Naive thymus-derived CD4-positive, alpha-beta T cell (primary cell): ENCODE data around the gene SRRM5. TPM values are rescaled to one million over a fixed set of nuclear protein-coding genes. Genes with fewer than 3 reads are reported as not detected.
"Not testable (repeated sequence)": the region's sequence is repeated elsewhere in the genome, so short reads cannot be mapped to it uniquely, and the experiment has no call there.

Source experiments
- ATAC-seq: fragments of 150-1000 bp; cut with Tn5 transposase; 2 replicates; pipeline ENCODE4 v1.10.0; 2021; ENCODE audit warnings: mild to moderate bottlenecking, moderate library complexity
- CTCF ChIA-PET: fragments of 350-600 bp; sonication (Branson Sonifier 250); formaldehyde crosslinking; loops from one replicate; lab custom pipeline; 2021; ENCODE audit warnings: antibody characterized with exemption; lab: Charles Lee
- POLR2A ChIA-PET: fragments of 350-600 bp; sonication (Branson Sonifier 250); formaldehyde crosslinking; loops from one replicate; lab custom pipeline; 2021; ENCODE audit warnings: antibody characterized with exemption, inconsistent platforms; lab: Charles Lee
- DNase-seq, 9 donors: peaks; one replicate each; pipeline versions ENCODE4 v3.0.0 to v3.0.0-alpha.2; 2020 to 2022; ENCODE audit warnings: mixed read lengths in 1 of 9
- H3K27ac ChIP-seq: one replicate; pipeline ENCODE4 v1.7.0; 2013; ENCODE audit warnings: mild to moderate bottlenecking, low read depth, low read length, moderate library complexity
- H3K27me3 ChIP-seq, 2 donors: one replicate each; pipeline ENCODE4 v1.7.0; 2013; ENCODE audit warnings: low read length in 2 of 2, mild to moderate bottlenecking in 2 of 2, moderate library complexity in 2 of 2; ENCODE audit not compliant: control insufficient read depth in 2 of 2, insufficient read depth in 2 of 2
- H3K36me3 ChIP-seq, 3 experiments: 1 replicate in 2 of 3; 2 replicates in 1 of 3; pipeline ENCODE4 v1.7.0; 2013; ENCODE audit warnings: low read length in 3 of 3, mild to moderate bottlenecking in 3 of 3, moderate library complexity in 1 of 3; ENCODE audit not compliant: insufficient read depth in 3 of 3, control insufficient read depth in 2 of 3
- H3K4me1 ChIP-seq, 2 donors: one replicate each; pipeline ENCODE4 v1.7.0; 2013; ENCODE audit warnings: low read length in 2 of 2, mild to moderate bottlenecking in 2 of 2, moderate library complexity in 1 of 2; ENCODE audit not compliant: control insufficient read depth in 2 of 2, insufficient read depth in 2 of 2
- H3K4me3 ChIP-seq: 2 replicates; pipeline ENCODE4 v1.7.0; 2013; ENCODE audit warnings: mild to moderate bottlenecking, low read length
- H3K9me3 ChIP-seq, 3 experiments: 1 replicate in 2 of 3; 2 replicates in 1 of 3; pipeline ENCODE4 v1.7.0; 2013; ENCODE audit warnings: low read length in 3 of 3; ENCODE audit not compliant: control insufficient read depth in 2 of 3
- H3K27ac Mint-ChIP-seq, 9 donors: one replicate each; pipeline ENCODE4 v1.8.0; 2020 to 2022; ENCODE audit warnings: mixed read lengths in 9 of 9, mild to moderate bottlenecking in 8 of 9, moderate library complexity in 5 of 9, inconsistent platforms in 2 of 9
- H3K27me3 Mint-ChIP-seq, 5 donors: one replicate each; pipeline ENCODE4 v1.8.0; 2021 to 2022; ENCODE audit warnings: mixed read lengths in 5 of 5, mild to moderate bottlenecking in 1 of 5
- H3K36me3 Mint-ChIP-seq, 5 donors: one replicate each; pipeline ENCODE4 v1.8.0; 2020 to 2022; ENCODE audit warnings: mixed read lengths in 5 of 5, mild to moderate bottlenecking in 3 of 5, inconsistent platforms in 1 of 5
- H3K4me1 Mint-ChIP-seq, 7 donors: one replicate each; pipeline ENCODE4 v1.8.0; 2020 to 2022; ENCODE audit warnings: mixed read lengths in 7 of 7, mild to moderate bottlenecking in 3 of 7, inconsistent platforms in 1 of 7
- H3K4me3 Mint-ChIP-seq, 10 donors: one replicate each; pipeline ENCODE4 v1.8.0; 2020 to 2022; ENCODE audit warnings: mild to moderate bottlenecking in 10 of 10, mixed read lengths in 10 of 10, moderate library complexity in 6 of 10, inconsistent platforms in 2 of 10
- H3K9me3 Mint-ChIP-seq, 11 donors: one replicate each; pipeline ENCODE4 v1.8.0; 2020 to 2022; ENCODE audit warnings: mixed read lengths in 11 of 11, mild to moderate bottlenecking in 4 of 11, inconsistent platforms in 1 of 11, moderate library complexity in 1 of 11
- intact Hi-C, 2 donors: fragments of 100-400 bp; cut with micrococcal nuclease; formaldehyde crosslinking; loops; one replicate each; pipeline ENCODE4 v1.15.1; 2023
- polyA plus RNA-seq, 2 donors: library from polyadenylated mRNA; unstranded; fragments of 300-500 nt; fragmentation: Illumina TruSeq; gene quantifications; one replicate each; pipeline ENCODE4 v1.2.3, GENCODE V29; 2021
- total RNA-seq, 6 experiments: library from RNA in 5 of 6; stranded (reverse) in 5 of 6; gene quantifications; 1 replicate in 5 of 6; 2 replicates in 1 of 6; pipeline ENCODE4 v1.2.3 and lab custom pipeline; 2021 to 2026

The SRRM5 gene
- total and polyA plus RNA-seq, 7 experiments from 2014 or later: 0.56 to 1.7 (median 1.1) TPM

GRCh38 chr19:43648633-43649032, 36.7 kb downstream of the SRRM5 start:
- intact Hi-C loops: no loop called here
- H3K27me3 Mint-ChIP-seq: no peaks in the 10 kb centered on the region
- Histone ChIP-seq H3K27ac (no peak overlapping the region), H3K9me3 (no peaks in the 10 kb centered on the region), H3K36me3 (no peaks in the 10 kb centered on the region), H3K27me3 (no peaks in the 10 kb centered on the region), H3K4me1 (no peaks in the 10 kb centered on the region), H3K4me3 (no peak overlapping the region)
- DNase-seq (no peak), ATAC-seq (no peak)
- CTCF ChIA-PET: interaction anchor here (1.1 kb wide), 1 partner anchor 90 kb away, joined by 3 read pairs; no protein-coding TSS in a partner anchor
- peaks cover 0 to 28% (median 15%) of the 10 kb centered on the region in 5 donors for H3K36me3 Mint-ChIP-seq
- H3K4me3 Mint-ChIP-seq: no peak overlapping the region
- H3K9me3 Mint-ChIP-seq: peaks cover 0 to 4% (median 0%) of the 10 kb centered on the region in 11 donors
- POLR2A ChIA-PET: interaction anchor here (0.6 kb wide), 1 partner anchor 115 kb away, joined by 3 read pairs; no protein-coding TSS in a partner anchor
- peaks cover 0 to 5% (median 0%) of the 10 kb centered on the region in 7 donors for H3K4me1 Mint-ChIP-seq
- H3K27ac Mint-ChIP-seq: no peak overlapping the region

GRCh38 chr19:43649514-43649913, 37.6 kb downstream of the SRRM5 start:
- no peaks in the 10 kb centered on the region for H3K27me3 Mint-ChIP-seq
- ATAC-seq (no peak), DNase-seq (no peak)
- Histone ChIP-seq H3K4me3 (no peak overlapping the region), H3K27ac (no peak overlapping the region), H3K36me3 (no peaks in the 10 kb centered on the region), H3K4me1 (no peaks in the 10 kb centered on the region), H3K9me3 (no peaks in the 10 kb centered on the region), H3K27me3 (no peaks in the 10 kb centered on the region)
- H3K4me3 Mint-ChIP-seq: no peak overlapping the region
- ChIA-PET CTCF (interaction anchor here (0.6 kb wide), 2 partner anchors 115 to 130 kb away, joined by 3 read pairs; no protein-coding TSS in a partner anchor), POLR2A (interaction anchor here (0.6 kb wide), 1 partner anchor 19 kb away, joined by 3 read pairs; no protein-coding TSS in a partner anchor)
- peaks cover 0 to 33% (median 17%) of the 10 kb centered on the region in 5 donors for H3K36me3 Mint-ChIP-seq
- peaks cover 0 to 4% (median 0%) of the 10 kb centered on the region in 11 donors for H3K9me3 Mint-ChIP-seq
- intact Hi-C loops: no loop called here
- H3K4me1 Mint-ChIP-seq: peaks cover 0 to 5% (median 0%) of the 10 kb centered on the region in 7 donors
- H3K27ac Mint-ChIP-seq: no peak overlapping the region

- H3K4me1 ChIP-seq, H3K27me3 Mint-ChIP-seq, H3K36me3 ChIP-seq, H3K9me3 ChIP-seq, H3K4me3 Mint-ChIP-seq, H3K9me3 Mint-ChIP-seq, H3K27ac Mint-ChIP-seq, H3K4me3 ChIP-seq, H3K4me1 Mint-ChIP-seq, H3K27me3 ChIP-seq, ATAC-seq, DNase-seq, H3K27ac ChIP-seq: not testable (repeated sequence)
- peaks cover under 1 to 38% (median 23%) of the 10 kb centered on the region in 5 donors for H3K36me3 Mint-ChIP-seq
- POLR2A ChIA-PET: interaction anchor here (0.6 to 0.7 kb wide), 2 partner anchors 19 to 137 kb away, joined by 3 to 4 read pairs; no protein-coding TSS in a partner anchor
- intact Hi-C loops: loop anchor here in 1 of 2 donors (5.0 kb wide), 2 partner anchors 33 to 203 kb away; partner anchors contain the start of gene ZNF428
- CTCF ChIA-PET: interaction anchor here (0.6 kb wide), 2 partner anchors 115 to 131 kb away, joined by 3 read pairs; no protein-coding TSS in a partner anchor
Observed at GRCh38 chr19:43650276-43650675, 38.4 kb downstream of the SRRM5 start.

GRCh38 chr19:43651758-43652545, 40.1 kb downstream of the SRRM5 start:
- POLR2A ChIA-PET: interaction anchor here (0.7 kb wide), 1 partner anchor 27 kb away, joined by 3 read pairs; no protein-coding TSS in a partner anchor
- CTCF ChIA-PET: interaction anchor here (0.5 to 1.4 kb wide), 2 partner anchors 98 to 1805 kb away, joined by 3 to 4 read pairs; no protein-coding TSS in a partner anchor
- peaks cover 6 to 49% (median 23%) of the 10 kb centered on the region in 5 donors for H3K36me3 Mint-ChIP-seq
- H3K36me3 ChIP-seq: peaks cover 0 to 6% (median 0%) of the 10 kb centered on the region in 3 experiments
- H3K4me1 Mint-ChIP-seq: peaks cover 0 to 5% (median 0%) of the 10 kb centered on the region in 7 donors
- intact Hi-C loops: loop anchor here in 1 of 2 donors (1.0 to 5.0 kb wide), 4 partner anchors 35 to 205 kb away; partner anchors contain the start of gene ZNF428
- no peaks in the 10 kb centered on the region for H3K27me3 Mint-ChIP-seq
- no peaks in the 10 kb centered on the region for H3K4me1 ChIP-seq
- DNase-seq (peak in 2 of 9 donors; percentile 28 to 37), ATAC-seq (peak; percentile 48)
- H3K9me3 Mint-ChIP-seq: peaks cover 0 to 3% (median 0%) of the 10 kb centered on the region in 11 donors
- no peaks in the 10 kb centered on the region for H3K27me3 ChIP-seq
- H3K4me3 Mint-ChIP-seq: no peak overlapping the region
- H3K27ac Mint-ChIP-seq: peak overlapping the region in 1 of 9 donors; percentile 9
- no peak overlapping the region for H3K4me3 ChIP-seq
- H3K27ac ChIP-seq: no peak overlapping the region
- no peaks in the 10 kb centered on the region for H3K9me3 ChIP-seq

GRCh38 chr19:43652546-43652874, 40.6 kb downstream of the SRRM5 start:
- Mint-ChIP-seq H3K4me3 (no peak overlapping the region), H3K36me3 (peaks cover 6 to 49% (median 27%) of the 10 kb centered on the region in 5 donors), H3K9me3 (peaks cover 0 to 4% (median 0%) of the 10 kb centered on the region in 11 donors), H3K27me3 (no peaks in the 10 kb centered on the region), H3K27ac (no peak overlapping the region), H3K4me1 (peaks cover 0 to 5% (median 0%) of the 10 kb centered on the region in 7 donors)
- no peaks in the 10 kb centered on the region for H3K4me1 ChIP-seq
- no peaks in the 10 kb centered on the region for H3K27me3 ChIP-seq
- ChIA-PET CTCF (interaction anchor here (1.4 kb wide), 1 partner anchor 99 kb away, joined by 3 read pairs; no protein-coding TSS in a partner anchor), POLR2A (interaction anchor here (0.7 kb wide), 1 partner anchor 28 kb away, joined by 3 read pairs; no protein-coding TSS in a partner anchor)
- intact Hi-C loops: loop anchor here in 1 of 2 donors (1.0 to 5.0 kb wide), 4 partner anchors 35 to 205 kb away; partner anchors contain the start of gene ZNF428
- H3K27ac ChIP-seq: no peak overlapping the region
- no peak for DNase-seq
- H3K9me3 ChIP-seq: no peaks in the 10 kb centered on the region
- ATAC-seq: no peak
- no peak overlapping the region for H3K4me3 ChIP-seq
- peaks cover 0 to 6% (median 0%) of the 10 kb centered on the region in 3 experiments for H3K36me3 ChIP-seq

GRCh38 chr19:43656436-43656835, 44.5 kb downstream of the SRRM5 start:
- Mint-ChIP-seq H3K9me3 (peaks cover 0 to 16% (median 6%) of the 10 kb centered on the region in 11 donors), H3K4me1 (peaks cover 0 to 5% (median 0%) of the 10 kb centered on the region in 7 donors), H3K27ac (no peak overlapping the region), H3K27me3 (no peaks in the 10 kb centered on the region), H3K36me3 (peaks cover 13 to 61% (median 43%) of the 10 kb centered on the region in 5 donors), H3K4me3 (no peak overlapping the region)
- Histone ChIP-seq H3K4me1 (no peaks in the 10 kb centered on the region), H3K36me3 (peaks cover 0 to 6% (median 0%) of the 10 kb centered on the region in 3 experiments), H3K4me3 (no peak overlapping the region), H3K9me3 (no peaks in the 10 kb centered on the region), H3K27me3 (no peaks in the 10 kb centered on the region), H3K27ac (no peak overlapping the region)
- CTCF ChIA-PET: no interaction called here
- ATAC-seq (peak; percentile 10), DNase-seq (no peak)
- POLR2A ChIA-PET: no interaction called here
- intact Hi-C loops: no loop called here
